Memory B cell (primary cell): Measurements from ENCODE around the gene LRRC63.
"Not testable (repeated sequence)": the region's sequence is repeated elsewhere in the genome, so short reads cannot be mapped to it uniquely, and the experiment has no call there.

ENCODE experiments used
- ATAC-seq: fragments of 150-1000 bp; cut with Tn5 transposase; 2 replicates; pipeline ENCODE4 v1.10.0; 2021; ENCODE audit warnings: low read depth, mild to moderate bottlenecking, moderate library complexity
- DNase-seq, 2 donors: peaks; one replicate each; pipeline ENCODE4 v3.0.0; 2022; ENCODE audit warnings: low spot score in 2 of 2
- H3K27ac Mint-ChIP-seq: one replicate; pipeline ENCODE4 v1.8.0; 2022; ENCODE audit warnings: mild to moderate bottlenecking, moderate library complexity, mixed read lengths
- H3K27me3 Mint-ChIP-seq: one replicate; pipeline ENCODE4 v1.8.0; 2022; ENCODE audit warnings: mixed read lengths
- H3K36me3 Mint-ChIP-seq: one replicate; pipeline ENCODE4 v1.8.0; 2022; ENCODE audit warnings: mild to moderate bottlenecking, mixed read lengths
- H3K4me1 Mint-ChIP-seq: one replicate; pipeline ENCODE4 v1.8.0; 2022; ENCODE audit warnings: mixed read lengths
- H3K4me3 Mint-ChIP-seq: one replicate; pipeline ENCODE4 v1.8.0; 2022; ENCODE audit warnings: mild to moderate bottlenecking, moderate library complexity, mixed read lengths
- H3K9me3 Mint-ChIP-seq: one replicate; pipeline ENCODE4 v1.8.0; 2022; ENCODE audit warnings: mixed read lengths

The LRRC63 gene

DNA sequence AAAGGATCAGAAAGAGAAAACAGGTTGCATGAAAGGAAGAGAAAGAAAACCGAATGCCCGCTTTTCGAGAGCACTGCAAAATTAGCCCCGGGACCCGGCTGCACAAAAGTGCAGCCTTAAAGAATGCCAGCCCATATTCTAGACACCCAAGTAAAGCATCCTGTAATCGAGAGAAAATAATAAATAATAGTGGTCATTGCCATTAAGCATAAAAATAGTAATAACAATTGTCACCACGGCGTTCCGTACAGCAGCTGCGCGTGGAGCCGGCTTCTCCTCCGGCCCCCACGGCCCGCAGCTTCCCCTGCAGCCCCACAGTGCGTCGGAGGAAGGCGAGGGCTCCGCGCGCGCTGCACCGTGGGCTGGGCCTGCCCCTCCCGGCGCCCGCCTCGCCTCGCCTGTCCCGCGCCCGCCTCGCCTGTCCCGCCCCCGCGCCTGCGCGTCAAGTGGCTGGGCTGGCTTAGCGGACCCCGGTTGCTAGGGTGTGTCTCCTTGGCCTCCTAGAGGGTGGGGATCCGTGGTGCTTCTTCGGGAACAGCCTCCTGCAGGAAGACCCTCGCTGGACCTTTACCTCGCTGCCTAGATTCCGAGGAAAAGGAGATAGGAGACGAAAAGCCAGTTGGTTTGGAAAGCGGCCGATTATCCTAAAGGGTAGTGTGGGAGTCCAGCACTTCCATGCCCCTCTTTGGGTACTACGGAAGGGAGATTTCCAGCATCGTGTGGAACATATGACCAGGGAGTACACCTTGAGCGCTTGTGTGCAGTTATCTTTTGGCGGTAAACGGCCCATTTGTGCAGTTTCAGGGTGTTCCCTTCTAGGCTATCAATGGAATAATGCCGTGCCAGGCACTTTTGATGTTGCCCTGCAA, at the start of gene LRRC63:
Gene LRRC63, plus strand, starts transcription at position 446 of the 869 bp plus-strand sequence. CDS start 1,107 bp downstream, outside the sequence.
- peaks cover 4% of the 10 kb centered on the region for H3K9me3 Mint-ChIP-seq
- peak within 1 kb of the TSS; percentile 87 for H3K27ac Mint-ChIP-seq
- peaks cover 4% of the 10 kb centered on the region for H3K27me3 Mint-ChIP-seq
- ATAC-seq = peak; percentile 96
- H3K36me3 Mint-ChIP-seq = no peaks in the 10 kb centered on the region
- H3K4me3 Mint-ChIP-seq = peak within 1 kb of the TSS; percentile 93
- peak; percentile 55 to 60 for DNase-seq
- peaks cover 9% of the 10 kb centered on the region for H3K4me1 Mint-ChIP-seq

DNA sequence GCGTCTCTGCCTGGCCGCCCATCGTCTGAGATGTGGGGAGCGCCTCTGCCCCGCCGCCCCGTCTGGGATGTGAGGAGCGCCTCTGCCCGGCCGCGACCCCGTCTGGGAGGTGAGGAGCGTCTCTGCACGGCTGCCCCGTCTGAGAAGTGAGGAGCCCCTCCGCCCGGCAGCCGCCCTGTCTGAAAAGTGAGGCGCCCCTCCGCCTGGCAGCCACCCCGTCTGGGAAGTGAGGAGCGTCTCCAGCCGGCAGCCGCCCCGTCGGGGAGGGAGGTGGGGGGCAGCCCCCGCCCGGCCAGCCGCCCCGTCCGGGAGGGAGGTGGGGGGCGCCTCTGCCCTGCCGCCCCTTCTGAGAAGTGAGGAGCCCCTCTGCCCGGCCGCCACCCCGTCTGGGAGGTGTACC, 49.0 kb upstream of the LRRC63 start:
- Mint-ChIP-seq H3K4me3 (peak overlapping the region; percentile 51), H3K27ac (peak overlapping the region; percentile 82), H3K36me3 (peaks cover 25% of the 10 kb centered on the region), H3K4me1 (peaks cover 58% of the 10 kb centered on the region)
- H3K27me3 Mint-ChIP-seq, DNase-seq, ATAC-seq, H3K9me3 Mint-ChIP-seq: not testable (repeated sequence)

DNA sequence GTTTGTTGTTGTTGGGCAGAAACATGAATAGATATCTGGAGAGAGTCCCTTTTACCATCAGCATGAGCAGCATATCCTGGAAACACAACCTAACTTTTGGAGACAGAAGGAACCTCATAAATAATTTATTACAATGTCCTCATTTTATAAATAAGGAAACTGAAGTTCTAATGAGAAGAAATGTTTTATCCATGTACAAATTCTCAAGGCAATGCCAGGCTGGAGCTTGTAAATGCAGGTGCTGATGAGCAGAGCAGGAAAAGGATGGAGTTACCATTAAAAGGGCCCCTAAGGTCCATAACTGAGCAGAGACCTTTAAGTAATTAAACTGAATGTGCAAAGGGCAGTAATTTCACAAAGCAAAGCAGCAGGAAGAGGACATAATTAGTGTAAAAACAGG, 47.1 kb upstream of the LRRC63 start:
- no peaks in the 10 kb centered on the region for H3K9me3 Mint-ChIP-seq
- DNase-seq = no peak
- peaks cover 19% of the 10 kb centered on the region for H3K36me3 Mint-ChIP-seq
- peaks cover 67% of the 10 kb centered on the region for H3K4me1 Mint-ChIP-seq
- peak overlapping the region; percentile 50 for H3K4me3 Mint-ChIP-seq
- ATAC-seq = no peak
- no peaks in the 10 kb centered on the region for H3K27me3 Mint-ChIP-seq
- peak overlapping the region; percentile 91 for H3K27ac Mint-ChIP-seq

GRCh38 chr13:46165485-46166223, 46.1 kb upstream of the LRRC63 start:
- Mint-ChIP-seq H3K27ac (peak overlapping the region; percentile 84), H3K9me3 (no peaks in the 10 kb centered on the region), H3K4me3 (peak overlapping the region; percentile 46), H3K36me3 (peaks cover 25% of the 10 kb centered on the region), H3K27me3 (no peaks in the 10 kb centered on the region), H3K4me1 (peaks cover 68% of the 10 kb centered on the region)
- DNase-seq = no peak
- ATAC-seq = peak; percentile 72

GRCh38 chr13:46166224-46166584, 45.5 kb upstream of the LRRC63 start:
- H3K36me3 Mint-ChIP-seq = peaks cover 26% of the 10 kb centered on the region
- no peaks in the 10 kb centered on the region for H3K27me3 Mint-ChIP-seq
- H3K4me1 Mint-ChIP-seq = peaks cover 68% of the 10 kb centered on the region
- ATAC-seq (no peak), DNase-seq (no peak)
- H3K27ac Mint-ChIP-seq = peak overlapping the region; percentile 84
- H3K9me3 Mint-ChIP-seq = no peaks in the 10 kb centered on the region
- peak overlapping the region; percentile 9 for H3K4me3 Mint-ChIP-seq

DNA sequence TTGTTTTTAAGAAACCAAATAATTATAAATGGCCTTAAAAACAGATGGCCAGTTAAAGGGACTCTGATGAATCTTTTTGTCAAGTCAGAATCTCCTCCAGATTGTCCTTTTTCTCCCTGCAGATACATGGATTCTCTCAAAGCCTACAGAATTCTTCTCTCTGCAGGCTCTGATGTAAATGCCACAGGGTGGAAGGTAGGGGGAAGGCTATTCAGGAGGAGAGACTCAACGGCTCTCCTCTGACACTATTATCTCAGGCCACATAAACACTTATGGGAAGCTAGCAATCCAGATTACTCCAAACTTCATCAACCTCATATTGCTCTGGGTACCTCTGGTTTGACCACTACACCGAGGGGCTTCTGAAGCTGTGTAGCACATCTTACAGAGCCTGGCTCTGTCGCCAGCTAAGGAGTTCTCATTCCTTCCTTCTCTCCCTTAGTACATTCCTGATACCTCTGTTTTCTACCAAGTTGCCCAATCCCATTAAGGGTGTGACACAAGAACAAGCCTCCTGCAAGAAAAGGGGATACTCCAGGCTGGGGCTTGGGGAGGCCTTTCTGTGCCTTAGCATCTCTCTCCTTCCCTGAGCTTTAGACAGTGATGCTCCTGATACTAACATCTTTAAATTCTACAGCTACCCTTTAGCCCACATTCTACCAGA, 44.6 kb upstream of the LRRC63 start:
- Mint-ChIP-seq H3K27me3 (no peaks in the 10 kb centered on the region), H3K27ac (peak overlapping the region; percentile 86), H3K4me1 (peaks cover 68% of the 10 kb centered on the region), H3K4me3 (peak overlapping the region; percentile 66), H3K9me3 (no peaks in the 10 kb centered on the region), H3K36me3 (peaks cover 23% of the 10 kb centered on the region)
- DNase-seq (no peak), ATAC-seq (no peak)

- H3K36me3 Mint-ChIP-seq = peaks cover 32% of the 10 kb centered on the region
- no peaks in the 10 kb centered on the region for H3K9me3 Mint-ChIP-seq
- H3K27ac Mint-ChIP-seq = peak overlapping the region; percentile 86
- no peaks in the 10 kb centered on the region for H3K27me3 Mint-ChIP-seq
- DNase-seq = peak in 1 of 2 donors; percentile 18
- peaks cover 75% of the 10 kb centered on the region for H3K4me1 Mint-ChIP-seq
- ATAC-seq = peak; percentile 68
- peak overlapping the region; percentile 69 for H3K4me3 Mint-ChIP-seq
These were observed 43.4 kb upstream of the LRRC63 start for GRCh38 chr13:46168341-46168740.

DNA sequence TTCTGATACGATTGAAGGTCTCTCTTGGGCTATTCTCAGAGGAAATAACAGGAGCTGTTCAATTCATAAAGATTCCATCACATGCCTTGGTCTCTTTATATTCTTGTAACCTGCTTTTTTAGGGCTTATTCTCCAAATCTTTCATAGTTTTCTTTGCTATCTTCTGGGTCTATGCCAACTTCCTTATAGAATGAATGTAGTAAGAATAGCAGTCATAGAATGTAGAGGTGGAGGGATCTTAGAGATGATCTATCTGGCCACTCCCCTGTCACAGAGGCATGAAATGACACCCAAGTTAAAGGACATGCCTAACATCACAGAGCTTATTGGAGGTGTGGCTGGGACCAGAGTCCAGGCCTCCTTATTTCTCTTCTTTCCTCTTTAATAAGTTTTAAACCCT, 42.9 kb upstream of the LRRC63 start:
- no peaks in the 10 kb centered on the region for H3K9me3 Mint-ChIP-seq
- ATAC-seq (no peak), DNase-seq (no peak)
- H3K4me3 Mint-ChIP-seq = peak overlapping the region; percentile 69
- H3K27me3 Mint-ChIP-seq = no peaks in the 10 kb centered on the region
- H3K36me3 Mint-ChIP-seq = peaks cover 36% of the 10 kb centered on the region
- peak overlapping the region; percentile 86 for H3K27ac Mint-ChIP-seq
- H3K4me1 Mint-ChIP-seq = peaks cover 80% of the 10 kb centered on the region

DNA sequence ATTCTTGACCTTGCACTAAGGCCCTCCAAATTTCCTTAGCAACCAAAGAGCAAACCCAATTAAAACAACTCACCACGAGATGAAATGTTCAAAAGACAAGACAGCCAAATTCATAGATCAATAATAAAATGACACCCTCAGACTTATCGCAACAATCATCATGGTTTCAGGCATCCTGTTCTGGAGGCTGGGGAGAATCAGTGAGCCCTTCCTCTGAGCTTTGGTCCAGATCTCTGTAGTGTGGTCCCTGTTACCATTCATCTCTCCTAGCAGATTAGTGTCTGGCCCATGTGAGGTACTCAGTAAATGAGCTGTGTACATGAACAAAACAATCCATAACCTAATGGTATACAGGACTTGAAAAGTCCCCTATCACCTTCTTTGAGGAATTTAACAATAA, 42.0 kb upstream of the LRRC63 start:
- no peak for ATAC-seq
- Mint-ChIP-seq H3K9me3 (no peaks in the 10 kb centered on the region), H3K27ac (peak overlapping the region; percentile 86), H3K36me3 (peaks cover 31% of the 10 kb centered on the region), H3K27me3 (no peaks in the 10 kb centered on the region), H3K4me1 (peaks cover 75% of the 10 kb centered on the region), H3K4me3 (peak overlapping the region; percentile 69)
- no peak for DNase-seq

- Mint-ChIP-seq H3K9me3 (no peaks in the 10 kb centered on the region), H3K27me3 (no peaks in the 10 kb centered on the region), H3K4me3 (peak overlapping the region; percentile 69), H3K27ac (peak overlapping the region; percentile 86), H3K36me3 (peaks cover 30% of the 10 kb centered on the region), H3K4me1 (peaks cover 79% of the 10 kb centered on the region)
- DNase-seq (no peak), ATAC-seq (no peak)
These were observed 41.5 kb upstream of the LRRC63 start for GRCh38 chr13:46170268-46170667.

- H3K27ac Mint-ChIP-seq = peak overlapping the region; percentile 86
- H3K36me3 Mint-ChIP-seq = peaks cover 27% of the 10 kb centered on the region
- H3K9me3 Mint-ChIP-seq = no peaks in the 10 kb centered on the region
- DNase-seq = no peak
- peak overlapping the region; percentile 69 for H3K4me3 Mint-ChIP-seq
- no peaks in the 10 kb centered on the region for H3K27me3 Mint-ChIP-seq
- H3K4me1 Mint-ChIP-seq = peaks cover 79% of the 10 kb centered on the region
- ATAC-seq = no peak
These were observed 41.0 kb upstream of the LRRC63 start for GRCh38 chr13:46170687-46171086.

DNA sequence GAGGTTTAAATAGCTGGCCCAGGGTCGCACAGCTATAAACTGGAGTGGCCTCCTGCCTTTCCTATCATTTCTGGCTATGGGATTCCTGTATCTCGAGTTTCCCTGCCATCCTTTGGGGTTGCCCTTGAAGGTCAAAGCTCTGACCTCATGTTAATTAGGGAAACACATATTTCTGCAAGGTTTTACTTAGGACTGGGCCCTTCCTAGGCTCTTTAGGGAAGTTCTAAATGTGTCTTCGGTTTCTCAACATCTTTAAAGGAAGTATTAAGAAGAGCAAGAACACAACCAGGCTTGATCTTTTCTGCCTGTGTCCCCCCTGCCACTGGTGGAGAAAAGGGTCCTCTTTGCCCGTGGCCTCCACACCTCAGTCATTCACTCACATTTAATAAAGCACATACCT, 40.5 kb upstream of the LRRC63 start:
- peak overlapping the region; percentile 80 for H3K4me3 Mint-ChIP-seq

GRCh38 chr13:46171739-46172138, 40.0 kb upstream of the LRRC63 start:
- DNase-seq (no peak), ATAC-seq (no peak)
- Mint-ChIP-seq H3K27me3 (no peaks in the 10 kb centered on the region), H3K4me3 (peak overlapping the region; percentile 80), H3K36me3 (peaks cover 31% of the 10 kb centered on the region), H3K9me3 (no peaks in the 10 kb centered on the region), H3K27ac (peak overlapping the region; percentile 86), H3K4me1 (peaks cover 78% of the 10 kb centered on the region)

More for the DNA sequence above, 40.5 kb upstream of the LRRC63 start:
- Mint-ChIP-seq H3K9me3 (no peaks in the 10 kb centered on the region), H3K27ac (peak overlapping the region; percentile 86), H3K27me3 (no peaks in the 10 kb centered on the region), H3K4me1 (peaks cover 79% of the 10 kb centered on the region), H3K36me3 (peaks cover 29% of the 10 kb centered on the region)
- ATAC-seq = no peak
- DNase-seq = no peak

- DNase-seq (no peak), ATAC-seq (peak; percentile 25)
- Mint-ChIP-seq H3K27ac (peak overlapping the region; percentile 86), H3K4me3 (peak overlapping the region; percentile 80), H3K27me3 (no peaks in the 10 kb centered on the region), H3K4me1 (peaks cover 78% of the 10 kb centered on the region), H3K36me3 (peaks cover 33% of the 10 kb centered on the region), H3K9me3 (no peaks in the 10 kb centered on the region)
These were observed 39.2 kb upstream of the LRRC63 start for GRCh38 chr13:46172531-46172991.
